Keratinocyte (primary cell): ENCODE data around the gene KARS1. TPM values are rescaled to one million over a fixed set of nuclear protein-coding genes. Genes with fewer than 3 reads are reported as not detected.

Experiments
- DNase-seq: peaks from one replicate; pipeline ENCODE4 v3.0.0-alpha.2; 2011; ENCODE audit warnings: low read depth, missing footprints, low spot score
- FAIRE-seq: peaks from 2 replicates; lab custom pipeline; 2011; peaks lifted over from hg19 to GRCh38; lab: Jason Lieb, UNC
- H2AFZ ChIP-seq: 2 replicates; pipeline ENCODE4 v1.6.0; 2012; ENCODE audit warnings: low read length, control low read depth, inconsistent platforms; ENCODE audit not compliant: control insufficient read depth
- H3K27ac ChIP-seq: 2 replicates; pipeline ENCODE4 v1.5.1; 2011; ENCODE audit warnings: low read length; ENCODE audit not compliant: control insufficient read depth, insufficient read depth
- H3K27me3 ChIP-seq: 3 replicates; pipeline ENCODE4 v1.6.0; 2011; ENCODE audit warnings: low read length; ENCODE audit not compliant: control insufficient read depth, insufficient read depth; ENCODE audit errors: extremely low read depth
- H3K36me3 ChIP-seq, 2 experiments: 2 replicates in 1 of 2; 3 replicates in 1 of 2; pipeline ENCODE4 v1.5.1; 2011; ENCODE audit warnings: low read length in 2 of 2, mild to moderate bottlenecking in 1 of 2; ENCODE audit not compliant: control insufficient read depth in 2 of 2, insufficient read depth in 2 of 2; ENCODE audit errors: extremely low read depth in 1 of 2
- H3K4me1 ChIP-seq: 3 replicates; pipeline ENCODE4 v1.5.1; 2011; ENCODE audit warnings: low read length; ENCODE audit not compliant: control insufficient read depth, insufficient read depth; ENCODE audit errors: extremely low read depth
- H3K4me2 ChIP-seq: 3 replicates; pipeline ENCODE4 v1.6.0; 2011; ENCODE audit warnings: low read depth, low read length; ENCODE audit not compliant: control insufficient read depth, insufficient read depth; ENCODE audit errors: extremely low read depth
- H3K4me3 ChIP-seq, 3 experiments: fragments of 200-600 bp in 1 of 3; sonication (generic) in 1 of 3; 2 replicates in 2 of 3; 3 replicates in 1 of 3; pipeline ENCODE4 v1.5.1; 2011 to 2016; ENCODE audit warnings: low read length in 3 of 3, mild to moderate bottlenecking in 3 of 3, control low read depth in 2 of 3, inconsistent platforms in 1 of 3, low read depth in 1 of 3, mixed read lengths in 1 of 3, mixed run types in 1 of 3, moderate library complexity in 1 of 3; ENCODE audit not compliant: control insufficient read depth in 2 of 3, insufficient read depth in 2 of 3; ENCODE audit errors: extremely low read depth in 1 of 3
- H3K79me2 ChIP-seq: 2 replicates; pipeline ENCODE4 v1.6.0; 2012; ENCODE audit warnings: low read length; ENCODE audit not compliant: control insufficient read depth, insufficient read depth
- H3K9ac ChIP-seq: 3 replicates; pipeline ENCODE4 v1.6.0; 2011; ENCODE audit warnings: low read length; ENCODE audit not compliant: control insufficient read depth, insufficient read depth; ENCODE audit errors: extremely low read depth
- H3K9me1 ChIP-seq: 3 replicates; pipeline ENCODE4 v1.6.0; 2011; ENCODE audit warnings: low read length; ENCODE audit not compliant: control insufficient read depth, insufficient read depth; ENCODE audit errors: extremely low read depth
- H3K9me3 ChIP-seq: 2 replicates; pipeline ENCODE4 v1.5.1; 2012; ENCODE audit warnings: low read depth, low read length; ENCODE audit not compliant: control insufficient read depth
- H4K20me1 ChIP-seq: 3 replicates; pipeline ENCODE4 v1.6.0; 2011; ENCODE audit warnings: low read length; ENCODE audit not compliant: control insufficient read depth, insufficient read depth; ENCODE audit errors: extremely low read depth
- EZH2 ChIP-seq: IDR thresholded peaks from one replicate; pipeline ENCODE4 v1.6.1; 2012; ENCODE audit warnings: inconsistent platforms, mild to moderate bottlenecking, low read length, moderate library complexity
- dilution Hi-C: fragments of 300-500 bp; cut with MboI; formaldehyde crosslinking; loops from one replicate; pipeline ENCODE4 v1.7.0; 2020; ENCODE audit warnings: low sequenced_read_pairs; ENCODE audit not compliant: extremely low pct_ligation_motif_present
- polyA plus RNA-seq, 5 experiments: library from polyadenylated mRNA; depleted of rRNA in 3 of 5; stranded (reverse) in 3 of 5; stranded (forward) in 1 of 5; unstranded in 1 of 5; fragments of >200 nt; gene quantifications; 1 replicate in 1 of 5; 2 replicates in 3 of 5; 3 replicates in 1 of 5; pipeline versions ENCODE4 v1.2.1 to v1.2.3, GENCODE V29; 2011 to 2012; ENCODE audit warnings: missing spikeins in 2 of 5, low read depth in 1 of 5, low replicate concordance in 1 of 5
- TF ChIP-seq, protein P1 (sequence below), 3 experiments: IDR thresholded peaks in 1 of 3; conservative IDR thresholded peaks in 1 of 3; optimal IDR thresholded peaks in 1 of 3; 2 replicates in 2 of 3; 3 replicates in 1 of 3; pipeline versions ENCODE3 to v1.5.1; 2011; ENCODE audit warnings: low read length in 3 of 3, mild to moderate bottlenecking in 3 of 3, moderate library complexity in 2 of 3, control low read depth in 1 of 3, inconsistent platforms in 1 of 3; ENCODE audit not compliant: insufficient read depth in 2 of 3; ENCODE audit errors: extremely low read depth in 1 of 3

KARS1 gene
- polyA plus RNA-seq, 1 donor (not counting 4 experiments of a cell fraction or from before 2014, with no cell fraction given), result 206 TPM

DNA sequence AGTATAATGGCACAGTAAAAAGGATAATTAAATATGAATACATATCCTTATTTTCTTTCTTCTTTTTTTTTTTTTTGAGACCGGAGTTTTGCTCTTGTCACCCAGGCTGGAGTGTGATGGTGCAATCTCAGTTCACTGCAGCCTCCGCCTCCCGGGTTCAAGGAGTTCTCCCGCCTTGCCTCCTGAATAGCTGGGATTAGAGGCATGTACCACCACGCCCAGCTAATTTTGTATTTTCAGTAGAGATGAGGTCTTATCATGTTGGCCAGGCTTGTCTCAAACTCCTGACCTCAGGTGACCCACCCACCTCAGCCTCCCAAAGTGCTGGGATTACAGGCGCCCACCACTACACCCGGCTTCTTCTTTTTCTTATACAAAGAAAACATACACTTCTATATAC lies 69.3 kb downstream of the KARS1 start:
- dilution Hi-C loops, result no loop called here

More for the DNA sequence above, 69.3 kb downstream of the KARS1 start:
- Histone ChIP-seq H3K4me2 (no peak overlapping the region), H3K9me1 (no peaks in the 10 kb centered on the region), H3K79me2 (no peaks in the 10 kb centered on the region), H3K27ac (no peak overlapping the region), H3K9me3 (no peaks in the 10 kb centered on the region), H3K4me1 (no peaks in the 10 kb centered on the region), H3K4me3 (no peak overlapping the region), H3K9ac (no peak overlapping the region), H2AFZ (no peak overlapping the region), H4K20me1 (no peaks in the 10 kb centered on the region), H3K27me3 (no peaks in the 10 kb centered on the region), H3K36me3 (peaks cover 9 to 16% of the 10 kb centered on the region in 2 experiments)
- DNase-seq (no peak), FAIRE-seq (no peak)
- TF ChIP-seq, protein P1, sequence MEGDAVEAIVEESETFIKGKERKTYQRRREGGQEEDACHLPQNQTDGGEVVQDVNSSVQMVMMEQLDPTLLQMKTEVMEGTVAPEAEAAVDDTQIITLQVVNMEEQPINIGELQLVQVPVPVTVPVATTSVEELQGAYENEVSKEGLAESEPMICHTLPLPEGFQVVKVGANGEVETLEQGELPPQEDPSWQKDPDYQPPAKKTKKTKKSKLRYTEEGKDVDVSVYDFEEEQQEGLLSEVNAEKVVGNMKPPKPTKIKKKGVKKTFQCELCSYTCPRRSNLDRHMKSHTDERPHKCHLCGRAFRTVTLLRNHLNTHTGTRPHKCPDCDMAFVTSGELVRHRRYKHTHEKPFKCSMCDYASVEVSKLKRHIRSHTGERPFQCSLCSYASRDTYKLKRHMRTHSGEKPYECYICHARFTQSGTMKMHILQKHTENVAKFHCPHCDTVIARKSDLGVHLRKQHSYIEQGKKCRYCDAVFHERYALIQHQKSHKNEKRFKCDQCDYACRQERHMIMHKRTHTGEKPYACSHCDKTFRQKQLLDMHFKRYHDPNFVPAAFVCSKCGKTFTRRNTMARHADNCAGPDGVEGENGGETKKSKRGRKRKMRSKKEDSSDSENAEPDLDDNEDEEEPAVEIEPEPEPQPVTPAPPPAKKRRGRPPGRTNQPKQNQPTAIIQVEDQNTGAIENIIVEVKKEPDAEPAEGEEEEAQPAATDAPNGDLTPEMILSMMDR (optimal IDR thresholded peaks at IDR 0.05 in 1 of 3, IDR thresholded peaks at IDR 0.05 in 1 of 3, conservative IDR thresholded peaks at IDR 0.05 in 1 of 3; ENCODE audit: extremely low read depth in 1 of 3, insufficient read depth in 2 of 3, low read length in 3 of 3), result no peak
- TF ChIP-seq EZH2, result no peak

Other genes with a start within 250 kb of the KARS1 start
- 22.3 to 42.1 TPM (median 32.8 TPM) in 3 replicates for gene CFDP1, start 214.2 kb downstream of the KARS1 start, polyA plus RNA-seq
- 13.2 to 22.1 TPM (median 14.5 TPM) in 3 replicates for gene TMEM170A, start 183.0 kb downstream of the KARS1 start, polyA plus RNA-seq
- gene CHST6, start 152.2 kb downstream of the KARS1 start, polyA plus RNA-seq, result 0.03 to 0.27 TPM (median 0.14 TPM) in 3 replicates
- 0.08 to 0.19 TPM (median 0.12 TPM) in 3 replicates for gene CHST5, start 111.6 kb downstream of the KARS1 start, polyA plus RNA-seq
- gene TMEM231, start 91.4 kb downstream of the KARS1 start, polyA plus RNA-seq, result 11.0 to 15.9 TPM (median 11.7 TPM) in 3 replicates
- 83.2 to 95.8 TPM (median 93.2 TPM) in 3 replicates for gene GABARAPL2, start 81.3 kb downstream of the KARS1 start, polyA plus RNA-seq
- gene ADAT1, start 24.4 kb downstream of the KARS1 start, polyA plus RNA-seq, result 33.3 to 43.4 TPM (median 34.4 TPM) in 3 replicates
- gene TERF2IP, start 108 bp upstream of the KARS1 start, polyA plus RNA-seq, result 14.3 to 24.4 TPM (median 20.0 TPM) in 3 replicates
- gene CPHXL2, start 29.3 kb upstream of the KARS1 start, polyA plus RNA-seq, result not detected in 3 replicates
- not detected in 3 replicates for gene DUXB, start 53.8 kb upstream of the KARS1 start, polyA plus RNA-seq
- not detected in 3 replicates for gene CPHXL, start 78.8 kb upstream of the KARS1 start, polyA plus RNA-seq